ENCODE results near the gene LYPD6B.

- TF ChIP-seq, protein P1, sequence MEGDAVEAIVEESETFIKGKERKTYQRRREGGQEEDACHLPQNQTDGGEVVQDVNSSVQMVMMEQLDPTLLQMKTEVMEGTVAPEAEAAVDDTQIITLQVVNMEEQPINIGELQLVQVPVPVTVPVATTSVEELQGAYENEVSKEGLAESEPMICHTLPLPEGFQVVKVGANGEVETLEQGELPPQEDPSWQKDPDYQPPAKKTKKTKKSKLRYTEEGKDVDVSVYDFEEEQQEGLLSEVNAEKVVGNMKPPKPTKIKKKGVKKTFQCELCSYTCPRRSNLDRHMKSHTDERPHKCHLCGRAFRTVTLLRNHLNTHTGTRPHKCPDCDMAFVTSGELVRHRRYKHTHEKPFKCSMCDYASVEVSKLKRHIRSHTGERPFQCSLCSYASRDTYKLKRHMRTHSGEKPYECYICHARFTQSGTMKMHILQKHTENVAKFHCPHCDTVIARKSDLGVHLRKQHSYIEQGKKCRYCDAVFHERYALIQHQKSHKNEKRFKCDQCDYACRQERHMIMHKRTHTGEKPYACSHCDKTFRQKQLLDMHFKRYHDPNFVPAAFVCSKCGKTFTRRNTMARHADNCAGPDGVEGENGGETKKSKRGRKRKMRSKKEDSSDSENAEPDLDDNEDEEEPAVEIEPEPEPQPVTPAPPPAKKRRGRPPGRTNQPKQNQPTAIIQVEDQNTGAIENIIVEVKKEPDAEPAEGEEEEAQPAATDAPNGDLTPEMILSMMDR (conservative IDR thresholded peaks at IDR 0.05; ENCODE audit: low read depth, low read length): no peak
- TF ChIP-seq EZH2 (IDR thresholded peaks at IDR 0.05; ENCODE audit: borderline replicate concordance, low read depth, low read length, poor library complexity, severe bottlenecking): no peak
These were observed 141.9 kb downstream of the LYPD6B start for GRCh38 chr2:149180226-149180875.

Data from A673 (cell line).